Stimulated activated CD8-positive, alpha-beta memory T cell treated with anti-CD3 and anti-CD28 coated beads, Interleukin-4, amount 100 ng/mL, for 1 hour (primary cell): ENCODE data around the gene HOXA7.

ENCODE experiments used
- DNase-seq, 2 donors: peaks; one replicate each; pipeline ENCODE4 v3.0.0-alpha.2; 2020; ENCODE audit warnings: low read depth in 2 of 2, low spot score in 1 of 2

The HOXA7 gene

GRCh38 chr7:27148031-27148755 is 8.3 kb downstream of the HOXA7 start:
- no peak for DNase-seq

DNA sequence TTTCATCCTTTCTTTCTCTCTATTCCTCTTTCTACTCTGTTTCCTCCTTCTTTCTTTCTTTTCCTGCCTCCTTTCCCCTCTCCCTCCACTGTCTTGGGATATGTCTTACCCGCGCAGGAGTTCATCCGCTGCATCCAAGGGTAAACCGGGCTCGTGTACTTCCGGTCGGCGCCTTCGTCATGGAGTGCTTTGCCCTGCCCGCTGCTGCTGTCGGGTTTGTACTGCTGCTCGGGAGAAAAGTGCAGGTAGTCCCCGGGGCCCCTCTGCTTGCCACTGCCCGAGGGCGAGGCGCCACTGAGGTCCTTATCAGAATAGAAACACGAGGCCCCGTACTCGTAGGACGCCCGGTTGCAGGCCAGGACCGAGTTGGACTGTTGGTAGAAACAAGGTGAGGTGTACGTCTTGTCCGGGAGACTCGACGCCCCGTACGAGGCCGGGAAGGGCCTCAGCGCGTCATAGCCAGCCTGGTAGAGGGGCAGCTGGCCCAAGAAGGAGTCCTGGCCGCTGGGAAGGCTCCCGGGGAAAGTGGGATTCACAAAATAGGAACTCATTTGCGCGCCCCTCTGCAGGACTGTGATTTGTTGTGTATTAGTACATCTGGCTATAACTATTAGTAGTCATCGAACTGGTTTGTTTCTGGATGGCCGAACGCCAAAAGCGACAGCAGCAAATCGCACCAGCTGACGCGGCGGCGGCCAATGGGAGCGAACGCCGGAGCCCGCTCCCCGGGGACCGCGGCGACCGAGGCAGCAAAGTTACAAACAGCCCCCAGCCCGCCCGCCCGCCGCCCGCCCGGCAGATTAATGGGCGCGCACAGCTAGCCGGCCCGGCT is 9.1 kb downstream of the HOXA7 start, which contains the start of gene HOXA6:
Gene HOXA6 (minus strand): TSS at position 576 of the 832 bp plus-strand sequence. CDS start 25 bp downstream, at position 551.
- no peak for DNase-seq

DNA sequence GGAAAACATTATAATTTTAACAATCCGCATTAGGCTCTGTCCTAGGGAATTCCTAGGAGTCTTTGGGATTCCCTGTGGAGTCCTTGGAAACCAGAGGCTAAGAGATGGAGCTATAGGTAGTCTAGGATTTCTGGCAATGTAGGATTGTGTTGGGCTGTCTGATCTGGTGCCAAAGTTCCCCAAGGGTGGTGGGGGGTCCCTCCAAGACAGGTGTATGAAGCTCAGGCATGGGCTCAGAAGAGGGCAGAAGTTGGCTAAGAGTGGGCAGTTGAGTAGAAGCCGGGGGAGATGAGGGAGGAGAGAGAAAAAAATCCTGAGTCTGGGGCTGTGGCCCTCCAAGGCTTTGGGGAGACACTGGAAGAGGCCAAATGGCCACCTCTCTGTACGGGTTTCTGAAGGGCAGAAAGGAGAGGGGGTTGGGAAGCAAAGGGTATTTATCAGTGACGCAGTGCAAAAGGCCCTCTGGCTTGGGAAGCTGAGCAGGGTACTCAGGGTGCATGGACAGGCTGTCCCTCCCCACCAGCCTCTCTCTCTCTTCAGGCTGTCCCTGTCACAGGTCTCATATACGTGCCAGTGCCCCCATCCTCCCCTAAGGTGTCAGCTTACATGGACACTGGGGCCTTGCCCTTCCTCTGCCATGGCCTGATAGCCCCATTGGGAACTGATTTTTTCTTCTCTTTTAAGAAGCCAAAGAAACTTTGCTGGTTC is 9.8 kb downstream of the HOXA7 start:
- DNase-seq, result no peak

GRCh38 chr7:27145914-27146412 is 10.5 kb downstream of the HOXA7 start:
- DNase-seq, result no peak

DNA sequence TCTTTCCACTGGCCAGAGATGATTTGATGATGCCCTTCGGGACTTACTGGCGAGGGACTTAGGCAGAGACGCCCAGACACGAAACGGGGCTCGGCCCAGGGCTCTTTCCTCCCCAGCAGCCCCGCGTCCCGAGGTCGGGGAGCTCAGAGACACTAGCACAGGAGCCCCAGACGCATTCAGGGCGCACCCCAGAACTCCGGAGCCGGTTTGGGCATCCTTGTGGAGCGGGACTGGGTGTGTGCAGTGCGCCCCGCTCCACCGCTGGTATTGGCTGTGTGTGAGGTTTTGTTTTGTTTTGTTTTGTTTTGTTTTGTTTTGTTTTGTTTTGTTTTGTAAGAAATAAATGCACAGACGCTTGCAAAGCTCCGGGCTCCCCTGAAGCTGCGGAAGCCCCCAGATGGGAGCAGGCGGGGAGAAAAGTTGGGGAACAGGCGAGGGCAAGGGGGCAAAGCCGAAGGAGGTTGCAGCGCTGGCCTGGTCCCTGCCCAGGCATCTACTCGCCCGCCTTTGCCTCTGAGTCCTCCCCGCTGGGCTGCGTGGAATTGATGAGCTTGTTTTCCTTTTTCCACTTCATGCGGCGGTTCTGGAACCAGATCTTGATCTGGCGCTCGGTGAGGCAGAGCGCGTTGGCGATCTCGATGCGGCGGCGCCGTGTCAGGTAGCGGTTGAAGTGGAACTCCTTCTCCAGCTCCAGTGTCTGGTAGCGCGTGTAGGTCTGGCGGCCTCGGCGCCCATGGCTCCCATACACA is 11.1 kb downstream of the HOXA7 start:
- DNase-seq, result no peak

GRCh38 chr7:27144781-27145164 is 11.7 kb downstream of the HOXA7 start:
- DNase-seq, result no peak

DNA sequence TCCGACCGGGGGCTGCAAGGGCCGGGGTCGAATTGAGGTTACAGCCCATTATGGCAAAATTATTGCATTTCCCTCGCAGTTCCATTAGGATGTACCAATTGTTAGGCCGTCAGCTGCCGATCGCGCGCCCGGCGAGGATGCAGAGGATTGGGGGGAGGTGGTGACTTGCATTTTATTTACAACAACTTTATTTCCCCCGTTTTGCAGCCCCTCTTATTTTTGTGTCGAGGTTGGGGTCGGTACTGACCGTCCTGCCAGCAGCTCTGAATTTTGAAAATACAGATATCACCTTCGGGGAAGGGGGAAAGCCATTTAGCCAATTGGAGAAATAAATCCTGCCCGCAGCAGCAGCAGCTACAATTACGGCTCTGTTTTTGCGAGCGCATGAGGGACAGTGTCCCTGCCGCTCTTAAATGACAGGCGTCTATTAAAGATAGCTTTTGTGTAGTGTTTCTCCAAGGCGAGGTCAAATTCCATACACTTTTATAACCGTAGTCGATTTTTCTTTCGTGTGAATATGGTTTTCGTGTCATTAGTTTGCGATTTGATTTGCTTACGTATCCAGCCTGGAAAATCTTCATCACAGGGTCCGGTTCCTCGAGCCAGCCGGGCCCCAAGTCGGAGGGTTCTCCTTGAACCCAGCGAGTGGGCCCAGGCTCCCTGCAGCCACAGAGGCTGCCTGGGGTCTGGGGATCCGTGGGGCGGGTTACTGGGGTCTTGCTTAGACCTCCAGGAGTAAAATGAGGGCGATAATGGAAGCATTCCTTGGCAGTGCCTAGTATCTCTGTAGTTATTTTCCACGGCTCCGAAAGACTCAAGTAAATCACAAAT is 12.3 kb downstream of the HOXA7 start:
- DNase-seq, result no peak

GRCh38 chr7:27143023-27143949 is 13.2 kb downstream of the HOXA7 start, which contains the start of gene HOXA5:
Gene HOXA5, minus strand, starts transcription at chr7:27143681. Its CDS starts 74 bp downstream, at chr7:27143607.
- DNase-seq, result no peak

- no peak for DNase-seq
Measured at GRCh38 chr7:27142580-27143022, 13.9 kb downstream of the HOXA7 start.

DNA sequence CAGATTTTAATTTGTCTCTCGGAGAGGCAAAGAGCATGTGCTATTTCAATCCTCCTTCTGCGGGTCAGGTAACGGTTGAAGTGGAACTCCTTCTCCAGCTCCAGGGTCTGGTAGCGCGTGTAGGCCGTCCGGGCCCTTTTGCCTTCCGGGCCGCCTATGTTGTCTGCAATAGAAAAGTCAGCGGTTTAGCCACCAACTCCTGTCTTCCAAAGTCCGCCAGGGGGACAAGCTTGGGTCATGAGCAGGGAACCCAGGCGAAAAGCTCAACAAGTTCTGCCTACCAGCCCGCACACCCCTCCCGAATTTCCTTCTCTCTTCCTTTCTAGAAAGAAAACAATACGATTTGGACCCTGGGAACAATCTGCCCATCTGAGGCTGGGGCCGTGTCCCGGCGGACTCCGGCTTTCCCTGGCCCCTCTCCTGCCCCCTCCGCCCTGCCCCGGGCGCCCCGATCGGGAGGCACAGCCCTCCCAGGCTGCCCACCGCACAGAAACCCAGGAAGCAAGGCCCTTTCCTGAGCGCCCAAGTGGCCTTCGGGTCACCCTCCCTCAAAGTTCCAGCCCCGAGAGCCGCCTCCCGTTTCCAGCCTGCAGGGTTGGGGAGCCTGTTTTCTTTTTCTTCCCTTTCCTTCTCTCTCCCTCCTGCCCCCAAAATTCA is 14.4 kb downstream of the HOXA7 start:
- DNase-seq, result no peak

- DNase-seq, result no peak
Measured at GRCh38 chr7:27141137-27141922, 15.1 kb downstream of the HOXA7 start.

DNA sequence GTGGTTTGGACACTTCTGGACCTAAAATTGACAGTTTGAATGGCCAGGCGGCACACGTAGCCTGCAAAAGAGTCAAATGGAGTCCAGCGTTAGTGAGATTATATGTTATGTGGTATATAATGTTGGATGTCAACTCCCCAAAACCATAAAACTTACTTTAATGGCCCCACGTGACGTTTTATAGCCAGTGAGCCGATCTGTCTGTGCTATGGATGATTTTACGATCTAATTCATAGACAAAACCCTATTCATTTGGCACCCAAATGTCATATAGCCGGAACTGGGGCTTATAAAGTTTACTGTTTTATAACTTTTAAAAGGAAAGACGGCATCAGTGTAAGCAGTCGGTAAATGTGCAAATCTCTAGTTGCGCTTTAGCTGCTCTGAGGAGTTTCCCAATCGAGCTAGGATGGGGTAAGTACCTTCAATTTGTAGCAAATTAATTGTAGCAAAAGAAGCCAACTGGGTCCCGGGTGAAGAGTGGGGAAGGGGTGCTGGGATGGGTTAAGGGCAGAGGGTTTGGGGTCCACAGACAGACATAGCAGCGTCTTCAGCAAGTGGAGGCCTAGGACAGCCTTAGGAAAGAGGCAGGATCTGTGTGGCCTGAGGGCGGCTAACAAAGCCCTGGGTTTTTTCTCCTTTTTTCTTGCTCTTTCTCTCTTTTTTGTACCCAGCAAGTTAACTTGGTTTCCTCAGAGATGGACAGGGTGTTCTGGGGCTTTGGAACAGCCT is 16.2 kb downstream of the HOXA7 start:
- no peak for DNase-seq

DNA sequence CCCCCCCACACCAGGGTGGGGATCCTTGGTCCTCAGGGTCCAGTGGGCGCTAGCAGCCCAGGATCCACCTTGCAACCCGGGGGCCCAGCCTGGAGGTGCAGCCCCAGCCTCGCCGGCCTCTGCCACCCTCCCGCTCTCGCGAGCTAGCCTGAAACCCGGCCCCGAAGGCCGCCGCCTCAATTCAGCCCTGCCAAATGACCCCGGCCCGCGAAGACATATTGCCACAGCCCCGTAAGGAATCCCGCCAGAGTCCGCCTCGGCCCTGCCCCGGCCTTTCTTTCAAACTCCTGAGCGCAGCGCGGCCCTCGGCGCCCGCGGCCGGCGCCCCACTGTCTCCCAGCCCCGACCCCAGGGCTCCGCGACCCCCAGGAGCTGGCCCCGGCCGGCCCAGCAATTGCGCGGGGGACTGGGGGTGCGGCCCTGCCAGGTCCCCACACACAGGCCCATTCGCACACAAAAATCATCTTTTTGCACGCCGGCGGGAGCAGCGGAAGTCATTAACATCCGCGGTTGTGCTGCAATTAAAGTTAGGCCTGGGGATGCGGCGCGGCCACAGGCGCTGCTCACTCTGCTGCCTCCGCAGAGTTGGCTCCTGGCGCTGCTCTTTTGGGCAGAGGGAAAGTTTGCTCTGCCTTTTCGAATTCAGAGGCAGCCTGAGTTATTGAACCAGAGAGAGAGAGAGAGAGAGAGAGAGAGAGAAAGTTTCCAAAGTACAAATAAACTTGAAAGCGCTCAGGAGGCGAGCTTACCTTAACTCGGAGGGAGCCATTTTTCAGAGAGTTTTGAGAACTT is 16.9 kb downstream of the HOXA7 start:
- DNase-seq, result no peak

DNA sequence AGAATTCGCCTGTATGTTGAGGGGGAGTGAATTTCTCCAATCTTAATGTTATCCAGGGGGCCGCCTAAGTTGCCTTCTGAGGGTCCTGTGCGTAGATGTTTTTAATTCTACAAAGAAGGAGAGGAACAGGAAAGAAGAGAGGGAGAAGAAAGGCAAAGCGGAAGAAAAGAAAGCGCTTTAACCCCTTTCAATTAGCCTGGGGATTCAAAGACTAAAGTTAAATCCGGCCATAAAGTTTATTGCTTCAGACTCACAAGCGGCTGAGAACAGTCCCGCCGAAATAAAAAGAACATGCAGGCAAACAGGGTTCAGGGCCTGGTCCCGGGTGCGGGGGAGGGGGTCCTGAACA is 17.5 kb downstream of the HOXA7 start:
- no peak for DNase-seq

DNA sequence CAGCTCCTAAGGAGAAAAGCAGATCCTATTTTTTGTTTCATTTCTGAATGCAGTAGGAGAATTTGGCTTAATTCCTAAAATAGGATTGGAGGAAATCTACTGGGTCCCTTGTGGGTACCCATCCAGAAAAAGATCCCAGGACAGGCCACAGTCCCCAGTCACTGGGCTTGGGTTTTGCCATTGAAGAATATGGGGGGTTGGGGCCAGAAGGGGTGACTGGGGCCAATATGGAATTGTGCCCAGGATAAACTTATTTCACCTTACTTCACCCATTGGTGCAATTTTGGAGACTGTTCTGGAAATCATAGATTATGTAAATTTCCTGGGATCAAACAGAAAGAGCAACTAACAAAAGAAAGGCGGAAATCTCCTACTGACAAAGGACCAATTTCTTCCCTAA is 18.0 kb downstream of the HOXA7 start:
- no peak for DNase-seq
